Neural cell (in vitro differentiated cells): ENCODE measurements around the gene AHSP. TPM values are rescaled to one million over a fixed set of nuclear protein-coding genes. Genes with fewer than 3 reads are reported as not detected.

Experiments used
- H2AFZ ChIP-seq: fragments of 200-600, 300-800 bp; sonication (generic), shearing (Covaris generic); 2 replicates; pipeline ENCODE4 v1.6.0; 2014; ENCODE audit warnings: low read depth, mild to moderate bottlenecking, antibody characterized with exemption, low read length, moderate library complexity
- H3F3A ChIP-seq: fragments of 200-600 bp; shearing (Covaris generic); 2 replicates; pipeline ENCODE4 v1.6.1; 2016; ENCODE audit warnings: mild to moderate bottlenecking, moderate library complexity, mixed read lengths, antibody characterized with exemption, low read length; ENCODE audit not compliant: insufficient read depth, poor library complexity, severe bottlenecking
- H3K27ac ChIP-seq: fragments of 200-600, 300-800 bp; sonication (generic), shearing (Covaris generic); 2 replicates; pipeline ENCODE4 v1.5.1; 2014; ENCODE audit warnings: mild to moderate bottlenecking, low read length, moderate library complexity
- H3K27me3 ChIP-seq: fragments of 300-800, 200-600 bp; sonication (generic), shearing (Covaris generic); 2 replicates; pipeline ENCODE4 v1.6.0; 2014; ENCODE audit warnings: mild to moderate bottlenecking, low read depth, low read length, moderate library complexity; ENCODE audit not compliant: insufficient read depth
- H3K36me3 ChIP-seq: fragments of 300-800, 200-600 bp; sonication (generic), shearing (Covaris generic); 2 replicates; pipeline ENCODE4 v1.5.1; 2014; ENCODE audit warnings: mild to moderate bottlenecking, antibody characterized with exemption, low read length, moderate library complexity; ENCODE audit not compliant: insufficient read depth
- H3K4me2 ChIP-seq: fragments of 300-800, 200-600 bp; sonication (generic), shearing (Covaris generic); 2 replicates; pipeline ENCODE4 v1.6.0; 2014; ENCODE audit warnings: mild to moderate bottlenecking, low read length
- H3K4me3 ChIP-seq: fragments of 300-800, 200-600 bp; sonication (generic), shearing (Covaris generic); 2 replicates; pipeline ENCODE4 v1.5.1; 2014; ENCODE audit warnings: mild to moderate bottlenecking, low read length, moderate library complexity
- H3K79me2 ChIP-seq: fragments of 200-600 bp; shearing (Covaris generic); replicated peaks from 2 replicates; pipeline ENCODE4 v1.6.0; 2014; ENCODE audit warnings: mild to moderate bottlenecking, low read length, moderate library complexity; ENCODE audit not compliant: insufficient read depth
- H3K9ac ChIP-seq: fragments of 300-800, 200-600 bp; sonication (generic), shearing (Covaris generic); 2 replicates; pipeline ENCODE4 v1.6.1; 2016; ENCODE audit warnings: mild to moderate bottlenecking, low read length, mixed read lengths
- H3K9me2 ChIP-seq: fragments of 200-600 bp; shearing (Covaris generic); 2 replicates; pipeline ENCODE4 v1.6.1; 2016; ENCODE audit warnings: mild to moderate bottlenecking, low read length, mixed read lengths; ENCODE audit not compliant: insufficient read depth
- H3K9me3 ChIP-seq: fragments of 200-600, 300-800 bp; sonication (generic), shearing (Covaris generic); 2 replicates; pipeline ENCODE4 v1.6.1; 2016; ENCODE audit warnings: mild to moderate bottlenecking, mixed run types, low read length, moderate library complexity, mixed read lengths
- H4K20me1 ChIP-seq: fragments of 200-600 bp; shearing (Covaris generic); 2 replicates; pipeline ENCODE4 v1.6.1; 2016; ENCODE audit warnings: mild to moderate bottlenecking, mixed run types; ENCODE audit not compliant: insufficient read depth
- CTCF ChIP-seq: fragments of 450-650 bp; IDR thresholded peaks from 2 replicates; pipeline ENCODE4 v1.5.1; 2014; ENCODE audit warnings: antibody characterized with exemption, mild to moderate bottlenecking, moderate library complexity; ENCODE audit not compliant: poor library complexity, severe bottlenecking
- EP300 ChIP-seq: fragments of 450-650 bp; conservative IDR thresholded peaks from 2 replicates; pipeline ENCODE4 v1.6.1; 2014; ENCODE audit warnings: antibody characterized with exemption, mild to moderate bottlenecking, moderate library complexity; ENCODE audit not compliant: poor library complexity, severe bottlenecking
- EZH2 ChIP-seq: fragments of 200-600, 300-800 bp; shearing (Covaris generic), sonication (generic); IDR thresholded peaks from 2 replicates; pipeline ENCODE4 v1.6.1; 2014; ENCODE audit warnings: antibody characterized with exemption, low read length, borderline replicate concordance, mild to moderate bottlenecking; ENCODE audit not compliant: insufficient read depth, poor library complexity, severe bottlenecking
- MXI1 ChIP-seq: fragments of 450-650 bp; conservative IDR thresholded peaks from 2 replicates; pipeline ENCODE4 v1.6.1; 2014; ENCODE audit warnings: antibody characterized with exemption, mild to moderate bottlenecking; ENCODE audit not compliant: poor library complexity, severe bottlenecking
- POLR2AphosphoS5 ChIP-seq: IDR thresholded peaks from 2 replicates; pipeline ENCODE4 v1.6.1; 2012
- RAD21 ChIP-seq: fragments of 450-650 bp; conservative IDR thresholded peaks from 2 replicates; pipeline ENCODE4 v1.6.1; 2014; ENCODE audit warnings: antibody characterized with exemption, mild to moderate bottlenecking, moderate library complexity
- REST ChIP-seq: IDR thresholded peaks from 2 replicates; pipeline ENCODE4 v1.6.1; 2012; ENCODE audit warnings: borderline replicate concordance
- SMC3 ChIP-seq: fragments of 450-650 bp; conservative IDR thresholded peaks from 2 replicates; pipeline ENCODE4 v1.6.1; 2014; ENCODE audit warnings: antibody characterized with exemption, mild to moderate bottlenecking, moderate library complexity; ENCODE audit not compliant: poor library complexity
- TAF1 ChIP-seq: IDR thresholded peaks from 2 replicates; pipeline ENCODE4 v1.6.1; 2012; ENCODE audit warnings: low read depth
- polyA plus RNA-seq: library from polyadenylated mRNA; depleted of rRNA; stranded (reverse); fragments of >200 nt; gene quantifications from 2 replicates; pipeline ENCODE4 v1.2.3, GENCODE V29; 2014

Gene AHSP
- polyA plus RNA-seq, 1 donor from 2014 or later: not detected

GRCh38 chr16:31507929-31508705, 19.6 kb upstream of the AHSP start, which contains the start of gene RUSF1:
TSS of gene RUSF1 (minus strand) at chr16:31508391. CDS start at chr16:31508373, 18 bp downstream.
- Histone ChIP-seq H3K9ac (peak within 1 kb of the TSS; percentile 91), H3K79me2 (peaks cover 9% of the 10 kb centered on the region), H3K36me3 (no peaks in the 10 kb centered on the region), H3K27ac (peak within 1 kb of the TSS; percentile 81), H3K9me2 (no peaks in the 10 kb centered on the region), H3K4me2 (peak within 1 kb of the TSS; percentile 86), H3K27me3 (no peaks in the 10 kb centered on the region), H3K4me3 (peak within 1 kb of the TSS; percentile 86), H3F3A (no peaks in the 10 kb centered on the region), H2AFZ (peak within 1 kb of the TSS; percentile 47), H4K20me1 (no peaks in the 10 kb centered on the region), H3K9me3 (no peaks in the 10 kb centered on the region)
- TF ChIP-seq RAD21 (no peak), TAF1 (no peak), EZH2 (no peak), EP300 (peak; percentile 60), MXI1 (peak; percentile 93), CTCF (no peak), POLR2AphosphoS5 (peak; percentile 79), SMC3 (peak; percentile 22), REST (peak; percentile 13)

- Histone ChIP-seq H3K27me3 (no peaks in the 10 kb centered on the region), H3K36me3 (no peaks in the 10 kb centered on the region), H3K4me2 (peak overlapping the region; percentile 70), H4K20me1 (no peaks in the 10 kb centered on the region), H3K27ac (peak overlapping the region; percentile 81), H3F3A (no peaks in the 10 kb centered on the region), H3K9me2 (no peaks in the 10 kb centered on the region), H3K79me2 (peaks cover 9% of the 10 kb centered on the region), H2AFZ (peak overlapping the region; percentile 47), H3K4me3 (peak overlapping the region; percentile 86), H3K9ac (peak overlapping the region; percentile 91), H3K9me3 (no peaks in the 10 kb centered on the region)
- no peak for TF ChIP-seq MXI1
- no peak for TF ChIP-seq EP300
- TF ChIP-seq REST: no peak
- TF ChIP-seq RAD21: no peak
- no peak for TF ChIP-seq CTCF
Observed at GRCh38 chr16:31508706-31509195, 18.9 kb upstream of the AHSP start.
